ENCODE data around the gene TRPM8.

TRPM8 gene

DNA sequence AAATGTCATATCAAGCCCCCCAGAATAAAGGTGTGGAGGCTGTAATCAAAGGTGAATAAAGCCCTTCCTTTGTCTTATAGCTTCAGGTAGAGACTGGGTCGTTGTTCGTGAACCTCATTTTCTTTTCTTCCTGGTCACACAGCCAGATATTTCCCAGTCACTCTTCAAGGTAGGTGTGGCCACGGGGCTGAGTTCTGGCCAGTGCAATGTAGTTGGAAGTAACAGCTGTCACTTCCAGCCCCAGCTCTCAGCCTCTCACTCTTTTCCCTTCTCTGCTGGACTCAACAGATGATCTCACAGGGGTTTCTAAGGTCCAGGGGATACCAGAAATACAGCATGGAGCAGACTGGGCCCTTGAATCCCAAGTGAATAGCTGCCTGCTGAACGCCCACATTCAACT, 15.8 kb upstream of the TRPM8 start:
- DNase-seq, result no peak
- H3K4me3 ChIP-seq, result no peak overlapping the region
- H3K9me3 ChIP-seq, result no peaks in the 10 kb centered on the region
- H3K36me3 ChIP-seq, result no peaks in the 10 kb centered on the region
- no peak overlapping the region for H3K27ac ChIP-seq
- TF ChIP-seq, protein P1, sequence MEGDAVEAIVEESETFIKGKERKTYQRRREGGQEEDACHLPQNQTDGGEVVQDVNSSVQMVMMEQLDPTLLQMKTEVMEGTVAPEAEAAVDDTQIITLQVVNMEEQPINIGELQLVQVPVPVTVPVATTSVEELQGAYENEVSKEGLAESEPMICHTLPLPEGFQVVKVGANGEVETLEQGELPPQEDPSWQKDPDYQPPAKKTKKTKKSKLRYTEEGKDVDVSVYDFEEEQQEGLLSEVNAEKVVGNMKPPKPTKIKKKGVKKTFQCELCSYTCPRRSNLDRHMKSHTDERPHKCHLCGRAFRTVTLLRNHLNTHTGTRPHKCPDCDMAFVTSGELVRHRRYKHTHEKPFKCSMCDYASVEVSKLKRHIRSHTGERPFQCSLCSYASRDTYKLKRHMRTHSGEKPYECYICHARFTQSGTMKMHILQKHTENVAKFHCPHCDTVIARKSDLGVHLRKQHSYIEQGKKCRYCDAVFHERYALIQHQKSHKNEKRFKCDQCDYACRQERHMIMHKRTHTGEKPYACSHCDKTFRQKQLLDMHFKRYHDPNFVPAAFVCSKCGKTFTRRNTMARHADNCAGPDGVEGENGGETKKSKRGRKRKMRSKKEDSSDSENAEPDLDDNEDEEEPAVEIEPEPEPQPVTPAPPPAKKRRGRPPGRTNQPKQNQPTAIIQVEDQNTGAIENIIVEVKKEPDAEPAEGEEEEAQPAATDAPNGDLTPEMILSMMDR (IDR thresholded peaks at IDR 0.05), result no peak
- no peaks in the 10 kb centered on the region for H3K27me3 ChIP-seq
- intact Hi-C loops (cut with DNase I; ENCODE audit: low total_unique reads), result no loop called here
- no peaks in the 10 kb centered on the region for H3K4me1 ChIP-seq

DNA sequence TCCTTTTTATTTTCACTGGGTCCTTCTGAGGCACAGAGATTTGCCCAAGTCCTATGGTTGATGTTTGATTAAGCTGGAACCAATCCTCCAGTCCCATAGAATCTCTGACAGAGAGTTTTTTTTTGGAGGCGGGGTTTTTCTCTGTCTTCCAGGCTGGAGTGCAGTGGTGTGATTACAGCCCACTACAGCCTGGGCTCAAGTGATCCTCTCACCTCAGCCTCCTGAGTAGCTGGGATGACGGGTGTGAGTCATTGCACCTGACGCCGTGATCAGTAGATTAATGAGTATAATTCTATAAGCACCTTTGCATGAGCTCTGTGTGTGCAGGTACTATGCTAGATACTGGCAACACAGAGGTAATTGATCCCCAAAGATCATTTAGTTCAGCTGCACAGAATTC, 15.3 kb upstream of the TRPM8 start:
- TF ChIP-seq, protein P1 (IDR thresholded peaks at IDR 0.05), result no peak
- no peak for DNase-seq
- no peaks in the 10 kb centered on the region for H3K27me3 ChIP-seq
- H3K27ac ChIP-seq, result no peak overlapping the region
- no peak overlapping the region for H3K4me3 ChIP-seq
- H3K4me1 ChIP-seq, result no peaks in the 10 kb centered on the region
- no peaks in the 10 kb centered on the region for H3K9me3 ChIP-seq
- H3K36me3 ChIP-seq, result no peaks in the 10 kb centered on the region
- intact Hi-C loops (cut with DNase I; ENCODE audit: low total_unique reads), result no loop called here

DNA sequence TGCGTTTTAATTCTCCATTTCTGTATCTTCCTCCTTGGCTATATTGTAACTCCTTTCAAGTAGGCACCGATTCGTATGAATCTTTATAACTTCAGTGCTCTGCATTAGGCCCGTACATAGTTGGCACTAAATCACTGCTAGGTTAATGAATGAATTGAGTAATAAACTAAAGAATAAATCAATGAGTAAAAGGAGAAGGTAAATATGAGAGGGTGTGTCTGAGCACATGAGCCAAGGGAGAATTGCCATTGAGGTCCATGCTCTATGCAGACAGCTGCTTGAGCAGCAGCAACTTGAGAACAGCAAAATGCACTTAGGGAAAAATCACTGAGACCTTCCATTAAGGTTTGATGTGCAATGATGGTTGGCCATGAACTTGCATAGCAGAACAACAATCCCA, 11.2 kb upstream of the TRPM8 start:
- no peak for DNase-seq
- Histone ChIP-seq H3K9me3 (no peaks in the 10 kb centered on the region), H3K4me3 (no peak overlapping the region), H3K4me1 (no peaks in the 10 kb centered on the region), H3K27me3 (no peaks in the 10 kb centered on the region), H3K27ac (no peak overlapping the region), H3K36me3 (no peaks in the 10 kb centered on the region)
- TF ChIP-seq, protein P1 (IDR thresholded peaks at IDR 0.05), result no peak
- intact Hi-C loops (cut with DNase I; ENCODE audit: low total_unique reads), result no loop called here

DNA sequence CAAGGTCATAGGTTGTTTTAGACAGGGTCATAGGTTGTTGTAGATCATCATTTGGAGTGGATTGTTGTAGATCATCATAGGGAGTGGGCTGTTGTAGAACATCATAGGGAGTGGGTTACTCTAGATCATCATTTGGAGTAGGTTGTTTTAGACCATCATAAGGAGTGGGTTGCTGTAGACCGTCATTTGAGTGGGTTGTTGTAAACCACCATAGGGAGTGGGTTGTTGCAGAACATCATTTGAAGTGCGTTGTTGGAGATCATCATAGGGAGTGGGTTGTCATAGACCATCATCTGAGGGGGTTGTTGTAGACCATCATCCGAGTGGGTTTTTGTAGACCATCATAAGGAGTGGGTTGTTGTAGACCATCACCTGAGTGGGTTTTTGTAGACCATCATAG, 9.5 kb upstream of the TRPM8 start:
- intact Hi-C loops (cut with DNase I; ENCODE audit: low total_unique reads), result no loop called here
- DNase-seq, result no peak
- no peaks in the 10 kb centered on the region for H3K36me3 ChIP-seq
- no peaks in the 10 kb centered on the region for H3K27me3 ChIP-seq
- H3K9me3 ChIP-seq, result no peaks in the 10 kb centered on the region
- TF ChIP-seq, protein P1 (IDR thresholded peaks at IDR 0.05), result no peak
- no peak overlapping the region for H3K27ac ChIP-seq
- H3K4me3 ChIP-seq, result no peak overlapping the region
- no peaks in the 10 kb centered on the region for H3K4me1 ChIP-seq

DNA sequence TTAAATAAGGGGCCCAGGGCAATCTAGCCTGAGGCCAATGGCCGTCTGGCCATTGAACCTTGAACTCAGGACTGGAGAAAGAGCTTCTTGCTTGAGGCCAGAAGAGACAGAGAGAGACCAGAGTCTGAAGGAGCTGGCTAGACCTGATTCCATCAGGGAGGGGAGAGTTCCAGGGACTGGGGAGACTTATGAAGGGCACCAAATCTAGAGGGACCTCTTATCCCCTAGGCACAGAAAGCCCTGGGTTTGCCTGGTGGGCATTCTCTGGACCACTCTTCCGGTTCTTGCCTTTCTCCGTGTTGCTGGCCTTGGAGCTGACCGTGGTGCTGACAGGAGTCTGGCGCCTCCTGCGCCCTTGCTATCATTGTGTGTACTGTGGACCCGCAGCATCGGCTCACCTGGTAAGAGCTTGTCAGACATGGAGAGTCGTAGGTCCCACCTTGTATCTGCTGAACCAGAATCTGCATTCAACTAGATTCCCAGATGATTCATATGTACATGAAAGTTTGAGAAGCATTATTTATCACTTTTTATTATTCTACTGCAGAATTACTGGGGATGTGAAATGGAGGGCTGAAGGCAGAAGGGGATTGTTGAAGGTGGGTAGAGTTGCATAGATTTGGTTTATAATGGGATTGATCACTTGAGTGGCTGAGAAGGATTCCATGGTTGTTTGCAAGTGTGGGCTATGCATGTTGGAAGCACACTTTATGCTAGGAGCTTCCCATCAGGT, 4.3 kb upstream of the TRPM8 start:
- Histone ChIP-seq H3K9me3 (no peaks in the 10 kb centered on the region), H3K4me3 (no peak overlapping the region), H3K36me3 (no peaks in the 10 kb centered on the region), H3K27ac (no peak overlapping the region), H3K27me3 (no peaks in the 10 kb centered on the region), H3K4me1 (no peaks in the 10 kb centered on the region)
- TF ChIP-seq, protein P1 (IDR thresholded peaks at IDR 0.05), result no peak
- no peak for DNase-seq
- intact Hi-C loops (cut with DNase I; ENCODE audit: low total_unique reads), result no loop called here

DNA sequence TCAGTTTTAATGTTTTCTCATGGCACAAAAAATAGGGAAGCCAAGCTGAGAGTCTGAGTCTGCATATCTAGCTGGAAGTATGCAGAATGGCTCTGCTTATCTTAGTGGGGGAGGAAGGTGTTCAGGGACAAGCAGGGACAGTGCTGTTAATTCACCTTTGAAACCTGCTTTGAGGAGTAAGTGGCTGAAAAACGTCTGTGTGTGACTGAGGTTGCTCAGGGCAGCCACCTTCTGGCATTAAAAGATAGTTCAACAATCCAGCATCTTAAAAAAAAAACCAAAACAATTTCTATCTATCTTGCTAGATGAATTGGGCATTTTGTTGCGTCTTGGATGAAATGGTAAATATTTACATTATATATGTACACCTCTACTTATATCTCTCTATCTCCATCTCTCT, 2.0 kb upstream of the TRPM8 start:
- no peaks in the 10 kb centered on the region for H3K9me3 ChIP-seq
- no peak for DNase-seq
- TF ChIP-seq, protein P1 (IDR thresholded peaks at IDR 0.05), result no peak
- no peaks in the 10 kb centered on the region for H3K36me3 ChIP-seq
- H3K27me3 ChIP-seq, result no peaks in the 10 kb centered on the region
- no peak overlapping the region for H3K4me3 ChIP-seq
- intact Hi-C loops (cut with DNase I; ENCODE audit: low total_unique reads), result no loop called here
- H3K27ac ChIP-seq, result no peak overlapping the region
- H3K4me1 ChIP-seq, result no peaks in the 10 kb centered on the region
